COLO829 (cell line): ENCODE data around the gene SV2C.
A peak's percentile ranks its signal among the peaks of the same experiment; 100 is the strongest.

Experiments used
- DNase-seq: peaks from one replicate; pipeline ENCODE4 v3.0.0; 2012; ENCODE audit warnings: low spot score

SV2C gene

DNA sequence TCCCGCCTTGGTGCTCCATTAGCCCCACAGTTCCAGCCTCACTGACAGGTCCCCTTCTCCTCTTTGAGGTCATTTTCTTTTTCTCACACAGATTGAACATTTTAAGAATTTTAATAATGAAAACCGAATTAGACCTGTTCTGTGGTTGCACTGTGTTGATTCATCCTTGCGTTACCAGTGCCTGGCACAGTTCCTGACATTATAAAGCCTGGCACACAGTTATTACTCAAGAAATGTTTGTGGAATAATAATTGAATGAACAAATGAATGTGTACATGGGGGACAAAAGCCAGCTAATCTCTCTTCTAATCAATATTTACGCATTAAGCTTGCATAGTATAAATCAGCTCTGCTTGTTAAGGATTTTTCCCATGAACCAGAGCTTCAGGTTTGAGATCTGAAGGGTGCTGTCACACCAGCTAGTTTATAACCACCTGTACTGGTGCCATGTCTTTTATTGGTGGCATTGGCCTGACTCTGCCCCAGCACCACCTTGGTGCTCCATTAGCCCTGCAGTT lies 80.0 kb downstream of the SV2C start:
- no peak for DNase-seq

GRCh38 chr5:76165029-76165428 lies 81.8 kb downstream of the SV2C start:
- DNase-seq = no peak

- DNase-seq = no peak
Observed at GRCh38 chr5:76165711-76166374, 82.7 kb downstream of the SV2C start.

DNA sequence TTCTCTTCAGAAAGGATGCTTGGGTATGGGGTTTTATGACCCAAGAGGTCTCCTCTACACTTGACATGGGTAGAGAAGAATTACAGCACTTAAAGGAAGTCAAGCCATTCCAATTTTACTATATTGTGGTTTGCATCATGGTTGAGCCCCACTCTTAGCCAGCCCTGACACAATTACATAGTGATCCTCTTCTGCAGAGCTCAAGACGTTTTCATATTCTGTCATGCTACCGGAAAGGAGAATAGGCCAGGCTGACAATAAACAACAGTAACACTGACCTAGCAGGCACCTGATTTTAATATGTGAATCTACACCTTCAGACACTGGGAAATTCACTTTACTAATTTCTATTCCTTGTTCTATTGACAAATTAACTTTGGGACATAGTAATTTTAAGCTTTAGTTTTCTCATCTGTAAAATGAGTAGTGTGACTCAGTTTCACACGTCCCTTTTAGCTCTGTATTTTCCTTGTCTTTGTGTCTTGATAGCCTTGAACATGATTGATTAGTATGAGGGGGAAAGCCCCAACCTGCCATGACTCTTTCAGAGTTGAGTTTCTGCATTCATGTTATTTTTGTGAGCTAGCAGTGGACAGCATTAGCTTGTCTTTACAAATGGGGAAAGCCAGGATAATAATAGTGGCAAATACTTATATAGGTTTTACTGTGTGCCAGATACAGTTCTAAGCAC lies 83.8 kb downstream of the SV2C start:
- DNase-seq = no peak

- DNase-seq = no peak
Observed at GRCh38 chr5:76169146-76169905, 86.1 kb downstream of the SV2C start.

DNA sequence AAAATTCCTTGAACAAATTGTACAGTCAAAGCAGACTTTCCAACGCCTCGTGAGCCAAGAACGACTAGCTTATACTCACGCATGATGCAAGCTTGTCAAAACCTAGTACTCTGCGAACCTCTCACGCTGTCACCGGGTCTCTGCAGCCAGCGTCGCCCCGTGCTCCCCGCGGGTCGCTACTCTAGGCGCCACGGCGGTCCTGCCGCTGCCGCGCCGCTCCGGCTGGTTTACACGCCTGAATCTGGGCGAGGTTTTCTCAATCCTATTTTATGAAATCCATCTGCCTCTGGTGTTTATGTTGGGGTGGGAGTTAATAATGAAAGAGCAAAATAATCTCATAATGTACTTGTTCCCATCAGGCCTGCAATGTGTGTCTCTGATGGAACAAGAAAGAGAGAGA lies 90.9 kb downstream of the SV2C start:
- no peak for DNase-seq

DNA sequence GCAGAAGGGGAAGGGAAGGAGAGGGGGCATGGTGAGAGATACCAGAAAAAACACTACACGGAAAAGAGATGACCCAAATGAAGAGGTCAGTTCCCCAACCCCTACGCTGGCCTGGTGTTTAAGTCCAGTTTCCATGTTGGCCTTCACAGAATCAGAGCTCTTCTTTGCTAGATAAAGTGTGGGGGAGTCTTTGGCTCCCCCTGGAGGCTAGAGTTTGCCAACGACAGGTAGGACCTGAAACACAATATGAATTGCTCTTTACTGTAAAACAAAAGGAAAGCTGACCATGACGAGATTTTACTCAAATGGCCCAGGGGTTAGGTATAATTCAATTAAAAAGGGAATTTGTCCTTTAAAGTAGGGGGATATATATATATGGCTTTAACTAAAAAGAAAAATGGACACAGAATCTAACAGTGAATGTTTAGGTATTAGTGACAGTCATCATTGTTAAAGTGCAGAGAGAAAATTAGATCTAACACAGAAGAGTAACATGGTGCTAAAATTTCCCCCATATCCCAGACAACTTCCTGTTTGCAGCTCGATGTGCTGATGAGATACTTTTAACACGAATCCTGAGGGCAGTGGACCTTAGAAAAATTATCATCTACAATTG lies 92.0 kb downstream of the SV2C start:
- DNase-seq = peak; percentile 48

DNA sequence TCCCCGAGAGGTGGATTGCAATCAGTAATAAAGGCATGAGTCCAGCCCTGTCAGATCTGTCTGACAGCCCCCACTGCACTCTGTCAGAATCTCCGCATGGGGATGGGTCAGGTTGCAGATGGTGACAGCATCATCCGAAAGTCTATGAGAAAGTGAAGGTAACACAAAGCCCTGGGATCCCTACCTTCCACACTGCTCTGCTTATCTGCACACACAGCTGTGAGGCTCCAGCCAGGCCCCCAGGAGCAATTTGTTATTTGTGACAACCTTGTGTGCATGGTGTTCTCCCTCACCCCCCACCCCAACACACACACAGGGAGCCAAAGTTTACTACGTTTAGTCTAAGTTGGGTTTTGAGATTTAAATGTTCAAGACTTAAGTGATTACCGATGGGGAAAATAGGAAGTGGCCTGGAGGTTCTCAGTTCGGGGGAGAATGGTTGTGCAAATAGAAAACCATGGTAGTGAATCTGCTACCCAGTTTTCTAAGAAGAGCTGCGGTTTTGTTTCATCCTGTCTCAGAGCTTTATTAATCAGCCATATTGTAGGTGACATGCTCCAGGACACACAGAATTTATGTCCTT lies 92.7 kb downstream of the SV2C start:
- DNase-seq = no peak

DNA sequence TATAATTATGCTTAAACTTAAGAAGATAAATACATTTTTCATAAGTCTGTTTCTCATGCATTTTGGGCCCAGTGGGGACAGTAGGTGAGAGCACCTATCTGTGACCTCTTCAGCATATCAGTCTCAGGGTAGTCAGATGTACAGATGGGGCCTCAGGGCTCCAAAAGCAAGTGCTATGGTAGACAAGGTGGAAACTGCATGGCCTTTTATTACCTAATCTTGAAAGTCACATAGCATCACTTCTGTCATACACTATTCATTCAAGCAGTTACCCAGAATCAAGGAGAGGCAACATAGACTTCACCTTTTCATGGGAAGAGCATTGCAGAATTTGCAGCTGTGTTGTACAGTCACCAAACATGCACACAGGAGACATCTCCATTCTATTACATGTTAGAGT lies 94.8 kb downstream of the SV2C start:
- no peak for DNase-seq

DNA sequence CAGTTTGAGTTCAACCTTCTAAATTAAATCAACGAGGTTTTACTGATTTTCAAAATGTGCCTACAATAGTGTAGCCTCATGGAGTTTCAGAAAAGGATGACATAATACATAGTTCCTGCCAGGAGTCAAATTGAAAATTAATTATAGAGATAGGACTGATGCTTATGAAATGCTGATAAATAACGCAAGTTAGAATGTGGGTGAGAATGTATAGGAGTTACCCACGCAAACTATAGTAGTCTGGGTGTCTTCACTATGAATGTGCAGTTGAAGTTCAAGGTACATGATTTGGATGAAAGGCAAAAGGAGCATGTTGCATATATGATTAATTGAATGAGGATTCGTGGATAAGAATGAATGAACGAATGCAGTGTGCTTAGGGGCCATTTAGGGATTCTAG lies 95.7 kb downstream of the SV2C start:
- DNase-seq = no peak

DNA sequence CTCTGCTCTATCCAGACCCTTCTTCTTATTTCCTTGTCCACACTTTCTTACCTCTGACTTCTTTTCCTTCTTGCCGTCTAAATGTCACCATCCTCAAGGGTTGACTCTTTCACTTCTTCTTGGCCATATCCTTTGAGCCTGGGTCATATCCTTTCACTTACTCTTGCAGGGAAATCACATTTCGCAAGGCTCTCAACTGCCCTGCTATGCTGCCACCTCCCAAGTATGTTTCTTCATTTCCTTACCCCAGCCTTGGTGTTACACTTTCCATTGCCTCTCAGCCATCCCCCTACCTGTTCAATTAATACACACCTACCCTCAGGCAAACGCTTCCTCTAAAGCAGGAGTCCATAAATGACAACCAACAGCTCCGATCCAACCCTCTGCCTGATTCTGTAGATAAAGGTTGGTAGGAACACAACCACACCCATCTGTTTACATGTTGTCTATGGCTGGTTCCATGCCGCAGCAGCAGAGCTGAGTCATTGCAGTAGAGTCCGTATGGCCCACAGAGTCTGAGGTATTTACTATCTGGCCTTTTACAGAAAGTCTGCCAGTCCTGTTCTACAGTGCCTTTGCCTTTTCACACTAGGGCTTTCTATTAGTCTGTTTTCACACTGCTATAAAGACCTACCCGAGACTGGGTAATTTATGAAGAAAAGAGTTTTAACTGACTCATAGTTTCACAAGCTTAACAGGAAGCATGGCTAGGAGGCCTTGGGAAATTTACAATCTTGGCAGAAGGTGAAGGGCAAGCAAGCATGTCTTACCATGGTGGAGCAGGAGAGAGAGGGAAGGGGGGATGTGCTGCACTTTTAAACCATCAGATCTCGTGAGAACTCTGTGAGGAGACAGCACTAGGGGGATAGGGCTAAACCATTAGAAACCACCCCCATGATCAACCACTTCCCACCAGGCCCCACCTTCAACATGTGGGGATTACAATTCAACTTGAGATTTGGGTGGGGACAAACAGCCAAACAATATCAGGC lies 97.9 kb downstream of the SV2C start:
- DNase-seq = no peak

DNA sequence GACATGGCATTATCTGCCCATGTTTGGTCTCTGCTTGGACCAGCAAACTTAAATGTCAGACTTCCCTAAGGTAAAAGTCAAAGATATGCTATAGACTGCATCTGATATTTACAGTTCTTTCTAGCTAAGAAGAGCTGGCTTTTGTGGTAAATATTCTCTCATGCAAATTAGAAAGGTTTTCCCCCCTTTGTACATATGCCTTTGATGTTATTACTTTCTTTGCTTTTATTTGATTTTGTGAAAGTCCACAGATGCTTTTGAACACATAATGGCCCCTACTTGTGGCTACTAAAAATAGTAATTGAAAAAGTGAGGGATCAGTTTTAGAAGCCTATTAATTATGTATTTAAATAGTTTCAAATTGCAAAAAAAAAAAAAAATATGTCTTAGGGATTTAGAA lies 104.2 kb downstream of the SV2C start:
- no peak for DNase-seq

DNA sequence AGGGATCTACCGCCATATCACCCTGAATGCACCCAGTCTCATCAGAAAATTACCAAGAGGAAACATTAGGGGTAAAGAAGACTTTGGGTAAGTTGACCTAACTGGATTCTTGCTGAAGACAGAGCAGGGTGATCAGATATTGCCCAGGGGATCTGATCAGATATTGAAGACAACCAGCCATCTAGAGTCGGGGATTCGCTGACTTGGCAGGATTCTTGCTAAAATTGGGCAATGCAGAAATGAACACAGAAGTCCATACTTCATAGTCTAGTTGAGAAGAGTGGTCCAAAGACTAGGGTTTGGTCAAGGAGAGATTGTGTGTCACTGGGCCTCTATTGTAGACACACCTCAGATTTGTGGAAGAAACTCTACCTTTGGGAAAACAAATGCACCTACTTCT lies 107.2 kb downstream of the SV2C start:
- DNase-seq = no peak

DNA sequence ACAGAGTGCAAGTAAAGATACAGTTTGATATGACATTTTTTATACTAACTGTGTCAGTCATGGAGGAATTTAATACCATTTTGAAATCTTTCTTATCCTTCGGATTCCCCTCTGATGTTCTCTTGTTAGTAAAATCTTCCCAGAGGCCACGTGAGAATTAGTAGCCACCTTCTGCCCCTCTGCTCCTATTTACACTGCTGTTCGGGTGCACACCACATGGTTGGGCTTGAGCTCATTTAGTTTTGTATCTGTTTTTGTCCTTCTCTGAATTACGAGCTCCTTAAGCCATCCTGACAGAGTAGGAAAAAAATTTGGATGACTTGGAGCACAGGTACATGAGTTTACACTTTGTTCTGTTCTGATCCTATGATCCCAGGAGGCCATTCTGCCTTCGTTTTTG lies 109.7 kb downstream of the SV2C start:
- no peak for DNase-seq

DNA sequence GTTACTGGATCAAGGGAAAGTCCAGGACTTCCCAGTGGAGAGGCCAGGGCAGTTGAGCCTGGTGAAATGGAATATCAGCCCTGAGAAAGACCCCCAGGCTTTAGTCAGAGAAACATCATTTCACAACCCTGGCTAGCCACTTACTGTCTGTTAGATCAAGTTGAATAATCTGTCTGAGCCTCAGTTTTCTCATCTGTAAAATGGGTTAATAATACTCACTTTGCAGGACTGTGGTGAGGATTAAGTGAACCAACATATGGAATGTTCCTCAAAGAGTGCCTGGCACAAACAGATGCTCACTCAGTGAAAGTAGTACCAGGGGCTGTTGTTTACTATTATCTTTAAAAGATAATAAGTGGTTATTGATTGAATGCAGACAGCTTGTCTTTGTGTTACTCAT lies 110.5 kb downstream of the SV2C start:
- no peak for DNase-seq

DNA sequence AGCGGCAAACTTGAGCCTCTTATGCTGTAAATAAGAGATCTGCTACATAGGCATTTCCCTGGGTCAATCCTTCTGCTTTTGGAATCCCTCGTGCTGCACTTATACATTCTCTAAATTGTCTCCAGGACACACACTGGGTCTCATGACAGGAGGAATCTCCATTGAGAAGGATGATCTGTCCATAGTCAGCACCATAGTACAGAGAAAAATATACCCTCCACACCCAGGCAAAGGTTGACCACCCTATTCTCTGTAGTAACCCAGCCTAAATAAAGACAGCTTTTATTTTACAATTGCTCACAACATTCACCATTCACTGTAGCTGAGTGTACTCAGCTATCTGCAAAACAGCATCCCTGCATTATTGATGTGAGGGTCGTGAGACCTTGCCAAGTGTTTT lies 111.2 kb downstream of the SV2C start:
- no peak for DNase-seq

DNA sequence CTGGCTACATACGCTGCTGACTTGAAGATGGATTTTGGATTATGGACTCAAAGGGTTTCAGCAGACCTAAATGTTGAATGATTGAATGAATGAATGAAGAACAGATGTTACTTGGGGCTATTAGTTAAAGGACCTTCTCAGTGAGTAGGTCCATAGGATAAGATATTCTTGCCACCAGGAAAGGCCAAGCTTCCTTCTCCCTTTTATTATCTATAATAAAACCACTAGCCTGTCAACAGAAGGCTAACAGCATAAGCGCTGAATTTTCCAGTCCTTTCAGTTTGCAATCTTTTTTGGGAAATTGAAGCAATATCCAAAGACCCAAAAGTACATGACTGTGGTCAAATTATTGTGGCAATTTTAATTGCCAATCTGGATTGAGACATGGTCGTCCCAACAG lies 113.3 kb downstream of the SV2C start:
- DNase-seq = no peak

GRCh38 chr5:76196886-76197489 lies 113.8 kb downstream of the SV2C start:
- DNase-seq = no peak

- DNase-seq = no peak
Observed at GRCh38 chr5:76197726-76198125, 114.5 kb downstream of the SV2C start.
